ENCODE data around the gene CASR. TPM values are rescaled to one million over a fixed set of nuclear protein-coding genes. Genes with fewer than 3 reads are reported as not detected.
"Not testable (repeated sequence)": the region's sequence is repeated elsewhere in the genome, so short reads cannot be mapped to it uniquely, and the experiment has no call there.

The CASR gene
- total and polyA plus RNA-seq, 11 donors = 0.02 TPM; not detected in 10

DNA sequence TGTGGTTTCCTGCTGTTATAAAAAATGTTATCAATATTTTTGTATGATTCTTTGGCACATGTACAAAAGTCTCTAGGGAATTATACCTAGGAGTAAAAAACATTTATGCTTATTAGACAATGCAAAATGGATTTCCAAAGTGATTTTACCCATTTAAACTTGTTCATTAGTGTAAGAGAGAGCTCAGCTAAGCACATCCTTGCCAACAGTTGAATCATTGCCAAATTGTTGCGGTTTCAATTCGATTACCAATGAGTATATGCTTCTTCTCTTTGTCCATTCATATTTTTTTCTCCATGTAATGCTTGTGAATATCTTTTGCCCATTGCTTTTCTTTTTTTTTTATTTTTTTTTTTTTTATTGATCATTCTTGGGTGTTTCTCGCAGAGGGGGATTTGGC lies 17.2 kb downstream of the CASR start:
- DNase-seq = no peak
- intact Hi-C loops (cut with DNase I) = no loop called here
- Histone ChIP-seq H3K9me3 (no peaks in the 10 kb centered on the region), H3K36me3 (no peaks in the 10 kb centered on the region), H3K27ac (no peak overlapping the region), H3K4me3 (no peak overlapping the region), H3K4me1 (no peaks in the 10 kb centered on the region), H3K27me3 (peaks cover 0 to 3% (median 0%) of the 10 kb centered on the region in 9 donors)
- WGBS, 4 donors = 62 to 83% (median 74%) methylated on average over 2 to 3 of the region's 3 CpGs
- TF ChIP-seq, protein P1, sequence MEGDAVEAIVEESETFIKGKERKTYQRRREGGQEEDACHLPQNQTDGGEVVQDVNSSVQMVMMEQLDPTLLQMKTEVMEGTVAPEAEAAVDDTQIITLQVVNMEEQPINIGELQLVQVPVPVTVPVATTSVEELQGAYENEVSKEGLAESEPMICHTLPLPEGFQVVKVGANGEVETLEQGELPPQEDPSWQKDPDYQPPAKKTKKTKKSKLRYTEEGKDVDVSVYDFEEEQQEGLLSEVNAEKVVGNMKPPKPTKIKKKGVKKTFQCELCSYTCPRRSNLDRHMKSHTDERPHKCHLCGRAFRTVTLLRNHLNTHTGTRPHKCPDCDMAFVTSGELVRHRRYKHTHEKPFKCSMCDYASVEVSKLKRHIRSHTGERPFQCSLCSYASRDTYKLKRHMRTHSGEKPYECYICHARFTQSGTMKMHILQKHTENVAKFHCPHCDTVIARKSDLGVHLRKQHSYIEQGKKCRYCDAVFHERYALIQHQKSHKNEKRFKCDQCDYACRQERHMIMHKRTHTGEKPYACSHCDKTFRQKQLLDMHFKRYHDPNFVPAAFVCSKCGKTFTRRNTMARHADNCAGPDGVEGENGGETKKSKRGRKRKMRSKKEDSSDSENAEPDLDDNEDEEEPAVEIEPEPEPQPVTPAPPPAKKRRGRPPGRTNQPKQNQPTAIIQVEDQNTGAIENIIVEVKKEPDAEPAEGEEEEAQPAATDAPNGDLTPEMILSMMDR (IDR thresholded peaks at IDR 0.05) = no peak
- no peak for TF ChIP-seq POLR2A (IDR thresholded peaks at IDR 0.05)
- ATAC-seq = no peak

DNA sequence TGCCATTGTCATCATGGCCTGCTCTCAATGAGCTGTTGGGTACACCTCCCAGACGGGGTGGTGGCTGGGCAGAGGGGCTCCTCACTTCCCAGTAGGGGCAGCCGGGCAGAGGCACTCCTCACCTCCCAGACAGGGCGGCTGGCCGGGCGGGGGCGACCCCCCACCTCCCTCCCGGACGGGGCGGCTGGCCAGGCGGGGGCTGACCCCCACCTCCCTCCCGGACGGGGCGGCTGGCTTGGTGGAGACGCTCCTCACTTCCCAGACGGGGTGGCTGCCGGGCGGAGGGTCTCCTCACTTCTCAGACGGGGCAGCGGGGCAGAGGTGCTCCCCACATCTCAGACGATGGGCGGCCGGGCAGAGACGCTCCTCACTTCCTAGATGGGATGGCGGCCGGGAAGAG lies 18.0 kb downstream of the CASR start:
- intact Hi-C loops (cut with DNase I); ATAC-seq; H3K9me3 ChIP-seq; H3K27me3 ChIP-seq; H3K4me1 ChIP-seq; H3K36me3 ChIP-seq; H3K4me3 ChIP-seq; DNase-seq; H3K27ac ChIP-seq: not testable (repeated sequence)
- WGBS, 4 donors = 57 to 90% (median 83%) methylated on average over 1 to 23 of the region's 25 CpGs

DNA sequence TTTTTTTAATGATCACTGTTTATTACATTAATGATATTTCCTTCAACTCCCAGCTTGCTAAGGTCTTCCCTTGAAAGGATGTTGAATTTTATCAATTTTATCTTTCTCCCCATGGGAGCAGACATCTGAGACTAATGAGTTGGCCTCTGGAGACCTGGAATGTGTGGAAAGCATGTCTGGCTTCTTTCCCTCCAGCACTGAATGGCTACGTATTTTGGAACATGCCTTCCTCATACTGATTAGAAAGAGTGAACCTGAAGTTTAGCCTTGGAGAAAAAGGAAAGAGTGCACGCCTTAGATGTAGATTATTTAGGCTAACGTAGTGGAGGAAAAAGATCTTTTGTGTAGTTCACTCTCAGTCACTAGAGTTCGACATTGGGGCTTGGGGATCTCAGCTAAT lies 25.1 kb downstream of the CASR start:
- 33 to 41% (median 36%) methylated on average over 4 of the region's 4 CpGs for WGBS, 4 donors
- Histone ChIP-seq H3K4me3 (no peak overlapping the region), H3K27ac (no peak overlapping the region), H3K9me3 (no peaks in the 10 kb centered on the region), H3K36me3 (no peaks in the 10 kb centered on the region), H3K27me3 (peaks cover 0 to 3% (median 0%) of the 10 kb centered on the region in 9 donors), H3K4me1 (no peaks in the 10 kb centered on the region)
- DNase-seq = no peak
- no peak for ATAC-seq
- intact Hi-C loops (cut with DNase I) = no loop called here
- TF ChIP-seq POLR2A (IDR thresholded peaks at IDR 0.05) = no peak
- TF ChIP-seq, protein P1 (IDR thresholded peaks at IDR 0.05) = no peak

DNA sequence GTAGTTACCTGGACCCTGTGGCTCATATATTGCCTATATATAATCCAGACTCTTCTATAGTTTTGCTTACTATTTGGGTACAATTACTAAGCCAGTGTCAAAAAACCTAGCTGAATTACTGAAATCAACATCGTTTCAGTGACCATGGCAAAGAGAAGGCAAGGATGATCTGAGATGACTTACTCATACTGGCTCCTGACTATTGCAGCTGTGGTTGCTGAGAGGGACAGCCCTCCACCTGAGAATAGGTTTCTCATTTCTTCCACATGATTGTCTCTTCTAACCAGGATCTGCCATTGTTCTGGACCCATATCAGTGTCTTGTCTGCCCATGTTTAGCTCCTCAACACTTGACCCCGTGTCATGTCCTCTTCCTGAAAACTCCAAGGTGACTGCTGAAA lies 30.2 kb downstream of the CASR start:
- 56 to 87% (median 71%) methylated on average over 2 of the region's 2 CpGs for WGBS, 4 donors
- ATAC-seq = no peak
- Histone ChIP-seq H3K27ac (no peak overlapping the region), H3K4me1 (no peaks in the 10 kb centered on the region), H3K36me3 (no peaks in the 10 kb centered on the region), H3K4me3 (no peak overlapping the region), H3K27me3 (peaks cover 0 to 6% (median 0%) of the 10 kb centered on the region in 9 donors), H3K9me3 (no peaks in the 10 kb centered on the region)
- TF ChIP-seq, protein P1 (IDR thresholded peaks at IDR 0.05) = no peak
- no peak for TF ChIP-seq POLR2A (IDR thresholded peaks at IDR 0.05)
- intact Hi-C loops (cut with DNase I) = no loop called here
- no peak for DNase-seq

DNA sequence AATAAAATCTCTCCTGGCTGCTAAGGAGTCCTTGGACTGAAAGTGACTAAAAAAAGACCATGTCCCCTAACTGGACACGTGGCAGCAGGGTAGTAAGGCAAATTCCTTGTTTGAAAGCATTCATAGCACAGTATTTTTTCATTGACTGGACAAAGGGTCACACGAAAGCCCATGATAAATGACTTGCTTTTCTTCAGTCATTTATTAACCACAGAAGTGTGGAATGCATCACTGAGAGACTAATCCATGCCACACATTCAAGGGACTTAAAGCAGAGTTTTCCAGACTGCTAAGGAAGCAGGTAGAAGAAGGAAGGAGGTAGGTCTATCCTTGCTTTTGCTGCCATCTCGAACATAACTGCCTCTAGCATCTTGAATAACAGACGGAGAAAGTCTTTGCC lies 31.2 kb downstream of the CASR start:
- DNase-seq = no peak
- TF ChIP-seq POLR2A (IDR thresholded peaks at IDR 0.05) = no peak
- TF ChIP-seq, protein P1 (IDR thresholded peaks at IDR 0.05) = no peak
- Histone ChIP-seq H3K4me1 (no peaks in the 10 kb centered on the region), H3K36me3 (no peaks in the 10 kb centered on the region), H3K27me3 (peaks cover 0 to 9% (median 0%) of the 10 kb centered on the region in 9 donors), H3K27ac (no peak overlapping the region), H3K9me3 (no peaks in the 10 kb centered on the region), H3K4me3 (no peak overlapping the region)
- intact Hi-C loops (cut with DNase I) = no loop called here
- no peak for ATAC-seq
- 46 to 61% (median 58%) methylated on average over 4 of the region's 4 CpGs for WGBS, 4 donors

Data from heart left ventricle (tissue), 16 donors.